Hair follicle dermal papilla cell (primary cell): Measurements from ENCODE around the gene CCDC50. TPM values are rescaled to one million over a fixed set of nuclear protein-coding genes. Genes with fewer than 3 reads are reported as not detected.

ENCODE experiments used
- total RNA-seq: library from RNA; depleted of rRNA; stranded (reverse); fragments of >200 nt; gene quantifications from 2 replicates; pipeline ENCODE4 v1.2.3, GENCODE V29; 2012

CCDC50 gene
- 100.0 and 105 TPM in 2 replicates for total RNA-seq

GRCh38 chr3:191328962-191329653 lies at the start of gene CCDC50:
TSS of gene CCDC50 (plus strand) at chr3:191329394. CDS start at chr3:191329675, 281 bp downstream.

GRCh38 chr3:191329654-191330529 lies 698 bp downstream of the CCDC50 start, which contains the start of gene UTS2B:
TSS of gene UTS2B (minus strand) at chr3:191330526. CDS start at chr3:191282189, 48,337 bp downstream.

Other genes with a start within 250 kb of the CCDC50 start
- not detected in 2 replicates for gene OSTN, start 130.2 kb upstream of the CCDC50 start, total RNA-seq
- 0.36 and 1.3 TPM in 2 replicates for gene UTS2B, start 1.1 kb downstream of the CCDC50 start, total RNA-seq
- gene PYDC2, start 131.8 kb downstream of the CCDC50 start, total RNA-seq, result not detected in 2 replicates